HG03520 (cell line): ENCODE results near the gene ACSL5.
A peak's percentile ranks its signal among the peaks of the same experiment; 100 is the strongest.
"Not testable (repeated sequence)": the region's sequence is repeated elsewhere in the genome, so short reads cannot be mapped to it uniquely, and the experiment has no call there.

ENCODE experiments used
- ATAC-seq: cut with Tn5 transposase; IDR thresholded peaks from one replicate; pipeline ENCODE4 v1.9.1; 2021; ENCODE audit warnings: mild to moderate bottlenecking, moderate library complexity; ENCODE audit not compliant: unreplicated experiment

The ACSL5 gene

GRCh38 chr10:112349521-112350085 is 24.3 kb upstream of the ACSL5 start:
- no peak for ATAC-seq

GRCh38 chr10:112351146-112351545 is 22.8 kb upstream of the ACSL5 start:
- no peak for ATAC-seq

GRCh38 chr10:112352044-112352443 is 21.9 kb upstream of the ACSL5 start:
- ATAC-seq = no peak

- ATAC-seq = no peak
Observed at GRCh38 chr10:112353046-112353445, 20.9 kb upstream of the ACSL5 start.

- ATAC-seq = no peak
Observed at GRCh38 chr10:112356686-112357085, 17.2 kb upstream of the ACSL5 start.

GRCh38 chr10:112359606-112360307 is 14.2 kb upstream of the ACSL5 start:
- ATAC-seq = no peak

- ATAC-seq = no peak
Observed at GRCh38 chr10:112360308-112361270, 13.3 kb upstream of the ACSL5 start.

GRCh38 chr10:112361951-112362751 is 11.8 kb upstream of the ACSL5 start:
- no peak for ATAC-seq

GRCh38 chr10:112362833-112363232 is 11.1 kb upstream of the ACSL5 start:
- ATAC-seq = no peak

GRCh38 chr10:112363696-112364688 is 9.9 kb upstream of the ACSL5 start:
- no peak for ATAC-seq

- no peak for ATAC-seq
Observed at GRCh38 chr10:112365014-112365432, 8.9 kb upstream of the ACSL5 start.

GRCh38 chr10:112365451-112365850 is 8.5 kb upstream of the ACSL5 start:
- no peak for ATAC-seq

- ATAC-seq = no peak
Observed at GRCh38 chr10:112366992-112367391, 6.9 kb upstream of the ACSL5 start.

GRCh38 chr10:112367516-112367915 is 6.4 kb upstream of the ACSL5 start:
- ATAC-seq = no peak

- peak; percentile 96 for ATAC-seq
Observed at GRCh38 chr10:112369495-112370423, 4.2 kb upstream of the ACSL5 start.

GRCh38 chr10:112370424-112370819 is 3.5 kb upstream of the ACSL5 start:
- no peak for ATAC-seq

- not testable (repeated sequence) for ATAC-seq
Observed at GRCh38 chr10:112371326-112371725, 2.6 kb upstream of the ACSL5 start.

- ATAC-seq = not testable (repeated sequence)
Observed at GRCh38 chr10:112372182-112372810, 1.6 kb upstream of the ACSL5 start.
